H1 (cell line): ENCODE measurements around the gene SNED1. TPM values are rescaled to one million over a fixed set of nuclear protein-coding genes. Genes with fewer than 3 reads are reported as not detected.

Experiments used
- ASH2L ChIP-seq: fragments of 200-600, 300-600 bp; sonication (generic); IDR thresholded peaks from one replicate; pipeline ENCODE4 v1.7.1; 2017; ENCODE audit warnings: low read length
- BRCA1 ChIP-seq: IDR thresholded peaks from 2 replicates; pipeline ENCODE4 v1.6.1; 2012; ENCODE audit warnings: low read depth, low read length, improper control_type of control experiment
- CHD7 ChIP-seq: fragments of 300-600 bp; sonication (generic); IDR thresholded peaks from 2 replicates; pipeline ENCODE4 v1.7.1; 2012; ENCODE audit warnings: low read length, moderate library complexity, mild to moderate bottlenecking, inconsistent platforms; ENCODE audit not compliant: insufficient replicate concordance
- CREB1 ChIP-seq: IDR thresholded peaks from 2 replicates; pipeline ENCODE4 v1.6.1; 2012; ENCODE audit warnings: inconsistent platforms
- MAFK ChIP-seq: IDR thresholded peaks from 2 replicates; pipeline ENCODE4 v1.6.1; 2012; ENCODE audit warnings: low read depth, mild to moderate bottlenecking, improper control_type of control experiment, low read length
- RXRA ChIP-seq: IDR thresholded peaks from 2 replicates; pipeline ENCODE4 v1.6.1; 2011; ENCODE audit warnings: low read depth, mild to moderate bottlenecking, low read length, moderate library complexity; ENCODE audit not compliant: insufficient read depth
- SAP30 ChIP-seq: fragments of 300-600 bp; sonication (generic); IDR thresholded peaks from 2 replicates; pipeline ENCODE4 v1.7.1; 2012; ENCODE audit warnings: low read length, moderate library complexity, mild to moderate bottlenecking, inconsistent platforms; ENCODE audit not compliant: insufficient read depth, insufficient replicate concordance
- SIRT6 ChIP-seq: IDR thresholded peaks from one replicate; pipeline ENCODE4 v1.7.1; 2012; ENCODE audit warnings: low read length, inconsistent platforms
- SRF ChIP-seq: IDR thresholded peaks from 2 replicates; pipeline ENCODE4 v1.6.1; 2011; ENCODE audit warnings: mild to moderate bottlenecking, low read depth, low read length, moderate library complexity
- TAF1 ChIP-seq: IDR thresholded peaks from 2 replicates; pipeline ENCODE4 v1.6.1; 2011; ENCODE audit warnings: mild to moderate bottlenecking, low read depth, low read length
- TAF7 ChIP-seq: optimal IDR thresholded peaks from 2 replicates; pipeline ENCODE3; 2011; ENCODE audit warnings: low read depth, mild to moderate bottlenecking, inconsistent platforms, low read length, moderate library complexity, borderline replicate concordance
- polyA plus RNA-seq, 7 experiments: library from polyadenylated mRNA; depleted of rRNA in 3 of 7; stranded (reverse) in 5 of 7; unstranded in 2 of 7; fragments of >200 nt in 5 of 7; fragments of 200-250 nt in 2 of 7; gene quantifications; 1 replicate in 5 of 7; 2 replicates in 1 of 7; 4 replicates in 1 of 7; pipeline versions ENCODE4 v1.2.1 to v1.2.3, GENCODE V29; 2011 to 2013; ENCODE audit warnings: missing spikeins in 2 of 7, mixed read lengths in 2 of 7
- total RNA-seq: library from RNA; stranded (reverse); fragmentation: NEBNext Ultra II Directional; extraction: Animal tissue kit (Norgen Biotek cat#: 25700); gene quantifications from 2 replicates; pipeline ENCODE4 v1.2.1, GENCODE V29; 2021

The SNED1 gene
- total and polyA plus RNA-seq, 2 of the 8 experiments (the other 6 are each of a cell fraction or from before 2014, with no cell fraction given) = 1.9 TPM

DNA sequence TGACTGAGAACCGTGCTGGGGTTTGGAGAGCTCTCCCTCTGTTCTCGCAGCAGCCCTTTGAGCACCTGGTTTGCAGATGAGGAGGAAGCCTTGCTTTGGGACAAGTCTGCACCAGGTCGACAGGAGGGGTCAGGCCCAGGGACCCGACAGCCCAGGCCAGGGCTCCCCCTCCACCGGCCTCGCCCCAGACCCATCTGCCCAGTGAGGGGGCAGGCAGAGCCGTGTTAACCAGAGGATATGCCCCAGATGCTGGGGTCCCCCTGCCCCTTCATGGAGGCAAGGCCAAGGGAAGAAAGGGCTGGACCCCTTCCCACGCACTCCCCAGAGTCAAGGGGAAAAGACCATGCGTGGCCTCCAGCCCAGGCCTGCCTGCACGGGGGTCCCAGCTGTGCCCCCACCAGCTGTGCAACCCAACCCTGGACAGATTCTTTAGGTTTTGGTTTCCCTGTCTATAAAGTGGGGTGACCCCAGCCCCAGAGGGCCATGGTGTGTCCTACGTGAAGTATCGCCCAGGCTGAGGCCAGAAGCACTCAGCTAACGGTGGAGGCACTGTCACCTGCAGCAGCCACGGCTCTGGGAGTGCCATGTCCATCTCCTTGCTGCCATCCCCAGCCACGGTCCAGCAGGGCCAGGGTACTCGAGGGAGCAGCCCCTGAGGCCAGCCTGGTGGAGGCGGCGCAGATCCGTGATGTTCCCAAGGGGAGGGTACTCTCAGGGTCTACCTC is 4.8 kb upstream of the SNED1 start (continued):
- TF ChIP-seq CHD7 (no peak), SRF (no peak), TAF7 (no peak), SAP30 (no peak), SIRT6 (no peak), CREB1 (no peak), TAF1 (no peak), RXRA (no peak), MAFK (no peak), BRCA1 (no peak), ASH2L (no peak)
